ENCODE measurements around the gene HHIPL1. TPM values are rescaled to one million over a fixed set of nuclear protein-coding genes. Genes with fewer than 3 reads are reported as not detected.

The HHIPL1 gene
- 0.25 and 1.5 TPM in 2 replicates for total RNA-seq (2014; rRNA removed; shearing (Covaris generic))
- 0.61 and 0.72 TPM in 2 replicates for total RNA-seq (2022)
- percentile 19 among the genes with signal in this experiment for Bru-seq, nascent RNA
- BruChase-seq, experiment 1, labeled RNA remaining after a 6-hour chase, result percentile 15 among the genes with signal in this experiment
- BruChase-seq, experiment 2, labeled RNA remaining after a 2-hour chase, result percentile 15 among the genes with signal in this experiment
- long read RNA-seq, partial matches to known transcripts, result 0 of 1 reads
- long read RNA-seq, other reads (novel, unspliced or antisense), result 1 of 1 reads

GRCh38 chr14:99644723-99645544 lies at the start of gene HHIPL1:
Gene HHIPL1, plus strand, starts transcription at chr14:99645129. Its CDS starts 79 bp downstream, at chr14:99645208.
- Histone ChIP-seq H3K9me3 (ENCODE audit: low read length) (no peaks in the 10 kb centered on the region), H4K20me1 (ENCODE audit: insufficient read depth, low read length) (no peaks in the 10 kb centered on the region), H3K9me2 (ENCODE audit: insufficient read depth, low read length) (no peaks in the 10 kb centered on the region), H3K27ac (ENCODE audit: low read depth, low read length, poor library complexity, severe bottlenecking) (no peak within 1 kb of the TSS), H3K36me3 (ENCODE audit: insufficient read depth, low read length) (no peaks in the 10 kb centered on the region), H3K4me2 (ENCODE audit: low read length) (no peak within 1 kb of the TSS), H3K4me3 (ENCODE audit: low read depth, low read length, poor library complexity, severe bottlenecking) (no peak within 1 kb of the TSS), H3K79me2 (ENCODE audit: insufficient read depth, low read depth, low read length) (no peaks in the 10 kb centered on the region), H3K4me1 (ENCODE audit: insufficient read depth, low read length, poor library complexity, severe bottlenecking) (no peaks in the 10 kb centered on the region), H2AFZ (ENCODE audit: low read length) (no peak within 1 kb of the TSS)
- TF ChIP-seq EZH2phosphoT487 (IDR thresholded peaks at IDR 0.05; ENCODE audit: borderline replicate concordance, low read depth, low read length) (no peak), CTCF (conservative IDR thresholded peaks at IDR 0.05; ENCODE audit: low read length) (no peak)
- ChIA-PET CTCF (ENCODE audit: unreplicated experiment) (no interaction called here), POLR2A (no interaction called here)
- intact Hi-C loops (cut with micrococcal nuclease; ENCODE audit: unreplicated experiment), result no loop called here
- BruUV-seq (replicated peaks), result no TSS peak
- no peak for DNase-seq (ENCODE audit: low spot score)

GRCh38 chr14:99595524-99595923 lies 49.4 kb upstream of the HHIPL1 start:
- intact Hi-C loops (cut with micrococcal nuclease; ENCODE audit: unreplicated experiment), result no loop called here
- no peak for TF ChIP-seq CTCF (conservative IDR thresholded peaks at IDR 0.05; ENCODE audit: low read length)
- TF ChIP-seq EZH2phosphoT487 (IDR thresholded peaks at IDR 0.05; ENCODE audit: borderline replicate concordance, low read depth, low read length), result no peak
- Histone ChIP-seq H3K36me3 (ENCODE audit: insufficient read depth, low read length) (no peaks in the 10 kb centered on the region), H3K4me3 (ENCODE audit: low read depth, low read length, poor library complexity, severe bottlenecking) (no peak overlapping the region), H4K20me1 (ENCODE audit: insufficient read depth, low read length) (no peaks in the 10 kb centered on the region), H3K9me3 (ENCODE audit: low read length) (no peaks in the 10 kb centered on the region), H3K9me2 (ENCODE audit: insufficient read depth, low read length) (no peaks in the 10 kb centered on the region), H2AFZ (ENCODE audit: low read length) (no peak overlapping the region), H3K4me2 (ENCODE audit: low read length) (no peak overlapping the region), H3K79me2 (ENCODE audit: insufficient read depth, low read depth, low read length) (no peaks in the 10 kb centered on the region), H3K27ac (ENCODE audit: low read depth, low read length, poor library complexity, severe bottlenecking) (no peak overlapping the region), H3K4me1 (ENCODE audit: insufficient read depth, low read length, poor library complexity, severe bottlenecking) (no peaks in the 10 kb centered on the region)
- DNase-seq (ENCODE audit: low spot score), result no peak
- no TSS peak for BruUV-seq (replicated peaks)
- POLR2A ChIA-PET, result interaction anchor here (2.0 kb wide), 1 partner anchor 11 kb away, joined by 5 read pairs; no protein-coding TSS in a partner anchor
- CTCF ChIA-PET (ENCODE audit: unreplicated experiment), result no interaction called here
